SK-N-SH treated with all-trans-retinoic acid at 6 μM for 48 hours (cell line): ENCODE results near the gene CCDC187.

Experiments
- ARNTL ChIP-seq: fragments of 450-650 bp; formaldehyde crosslinking; IDR thresholded peaks from 2 replicates; pipeline ENCODE4 v1.5.0; 2020; ENCODE audit warnings: low read depth, mild to moderate bottlenecking, moderate library complexity, borderline replicate concordance
- CREB5 ChIP-seq: fragments of 250-450 bp; sonication (Bioruptor Pico); IDR thresholded peaks from 2 replicates; pipeline ENCODE4 v1.5.1; 2020; ENCODE audit warnings: low read depth, mild to moderate bottlenecking, moderate library complexity
- CSRNP3 ChIP-seq: fragments of 250-450 bp; sonication (Bioruptor Pico); IDR thresholded peaks from 2 replicates; pipeline ENCODE4 v1.5.1; 2021; ENCODE audit warnings: mild to moderate bottlenecking, moderate library complexity
- OSR1 ChIP-seq: fragments of 250-450 bp; sonication (Bioruptor Pico); IDR thresholded peaks from 2 replicates; pipeline ENCODE4 v1.8.0; 2022; ENCODE audit warnings: moderate library complexity, mild to moderate bottlenecking, inconsistent platforms
- PATZ1 ChIP-seq: fragments of 250-450 bp; sonication (Bioruptor Pico); IDR thresholded peaks from 2 replicates; pipeline ENCODE4 v1.8.0; 2020; ENCODE audit warnings: mild to moderate bottlenecking, moderate library complexity, borderline replicate concordance
- POU6F1 ChIP-seq: fragments of 250-450 bp; sonication (Bioruptor Pico); IDR thresholded peaks from 2 replicates; pipeline ENCODE4 v1.8.0; 2021; ENCODE audit warnings: low read depth, mild to moderate bottlenecking, moderate library complexity, borderline replicate concordance
- PPARA ChIP-seq: fragments of 250-450 bp; sonication (Bioruptor Pico); IDR thresholded peaks from 2 replicates; pipeline ENCODE4 v1.5.0; 2020; ENCODE audit warnings: mild to moderate bottlenecking, borderline replicate concordance
- TOX ChIP-seq: fragments of 250-450 bp; sonication (Bioruptor Pico); IDR thresholded peaks from 2 replicates; pipeline ENCODE4 v1.8.0; 2021; ENCODE audit warnings: mild to moderate bottlenecking, moderate library complexity, borderline replicate concordance
- ZC3H10 ChIP-seq: fragments of 250-450 bp; sonication (Bioruptor Pico); IDR thresholded peaks from 2 replicates; pipeline ENCODE4 v1.5.1; 2021; ENCODE audit warnings: mild to moderate bottlenecking, moderate library complexity
- ZFP3 ChIP-seq: fragments of 250-450 bp; sonication (Bioruptor Pico); IDR thresholded peaks from 2 replicates; pipeline ENCODE4 v1.5.0; 2020; ENCODE audit warnings: mild to moderate bottlenecking, moderate library complexity
- ZNF565 ChIP-seq: fragments of 450-650 bp; formaldehyde crosslinking; conservative IDR thresholded peaks from 2 replicates; pipeline ENCODE4 v1.5.0; 2020; ENCODE audit warnings: low read depth, mild to moderate bottlenecking, moderate library complexity
- ZNF70 ChIP-seq: fragments of 450-650 bp; formaldehyde crosslinking; IDR thresholded peaks from 2 replicates; pipeline ENCODE4 v1.5.0; 2020; ENCODE audit warnings: mild to moderate bottlenecking, moderate library complexity

GRCh38 chr9:136228107-136228875 is 75.6 kb downstream of the CCDC187 start:
- TF ChIP-seq ZNF70 (CRISPR knock-in tag), result no peak
- no peak for TF ChIP-seq CREB5 (CRISPR knock-in tag)
- TF ChIP-seq POU6F1 (CRISPR knock-in tag), result no peak
- no peak for TF ChIP-seq ZNF565 (CRISPR knock-in tag)
- TF ChIP-seq CSRNP3 (CRISPR knock-in tag), result no peak
- no peak for TF ChIP-seq ARNTL (CRISPR knock-in tag)
- no peak for TF ChIP-seq PPARA
- no peak for TF ChIP-seq PATZ1 (CRISPR knock-in tag)
- TF ChIP-seq OSR1 (CRISPR knock-in tag), result no peak
- TF ChIP-seq ZC3H10 (CRISPR knock-in tag), result no peak
- TF ChIP-seq TOX, result no peak
- TF ChIP-seq ZFP3 (CRISPR knock-in tag), result no peak
